Activated T-helper 2 cell treated with anti-CD3 and anti-CD28 coated beads, Interferon-gamma antibody, Interleukin-2, Interleukin-4, amounts not matched to agents 10 μg/mL and 5 μg/mL and 100 μg/mL, durations not matched to agents 14 hours and 24 hours and 36 hours (primary cell): ENCODE results near the gene ARHGAP44. TPM values are rescaled to one million over a fixed set of nuclear protein-coding genes. Genes with fewer than 3 reads are reported as not detected.

ENCODE experiments used
- DNase-seq: peaks from one replicate; pipeline ENCODE4 v3.0.0; 2021; ENCODE audit warnings: low spot score
- H3K27ac Mint-ChIP-seq: one replicate; pipeline ENCODE4 v1.8.0; 2021; ENCODE audit warnings: mixed read lengths
- H3K27me3 Mint-ChIP-seq: one replicate; pipeline ENCODE4 v1.8.0; 2021; ENCODE audit warnings: low read depth, mixed read lengths
- H3K36me3 Mint-ChIP-seq: one replicate; pipeline ENCODE4 v1.8.0; 2021; ENCODE audit warnings: low read depth, mixed read lengths
- H3K4me1 Mint-ChIP-seq: one replicate; pipeline ENCODE4 v1.8.0; 2021; ENCODE audit warnings: low read depth, mixed read lengths
- H3K4me3 Mint-ChIP-seq: one replicate; pipeline ENCODE4 v1.8.0; 2021; ENCODE audit warnings: low read depth, mild to moderate bottlenecking, moderate library complexity, mixed read lengths
- H3K9me3 Mint-ChIP-seq: one replicate; pipeline ENCODE4 v1.8.0; 2021; ENCODE audit warnings: mixed read lengths
- intact Hi-C: fragments of 100-400 bp; cut with micrococcal nuclease; formaldehyde crosslinking; loops from one replicate; pipeline ENCODE4 v1.15.1; 2023
- total RNA-seq: library from RNA; stranded (reverse); gene quantifications from 2 replicates; pipeline ENCODE4 v1.2.3, GENCODE V29; 2022

Gene ARHGAP44
- total RNA-seq, 1 donor from 2014 or later: 0.21 TPM

DNA sequence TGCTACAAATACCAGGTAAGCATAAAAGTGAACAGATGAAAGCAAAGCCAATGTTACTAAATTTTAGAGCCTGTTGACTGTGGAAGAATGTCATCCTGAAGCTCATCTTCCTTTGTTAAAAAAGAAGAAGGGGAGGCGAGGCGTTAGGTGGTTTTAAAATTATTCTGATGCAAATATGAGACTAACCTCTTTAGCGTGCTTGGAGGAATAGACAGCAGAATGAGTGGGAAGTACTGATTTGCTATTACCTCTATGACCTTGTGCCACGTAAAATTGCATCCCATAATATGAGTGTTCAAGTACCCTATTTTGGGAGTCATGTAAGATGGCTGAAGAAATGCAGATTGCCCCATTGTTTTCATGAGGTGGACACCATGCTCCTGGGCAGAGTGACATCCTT is 132.8 kb downstream of the ARHGAP44 start:
- Mint-ChIP-seq H3K27me3 (no peaks in the 10 kb centered on the region), H3K9me3 (peaks cover 10% of the 10 kb centered on the region), H3K27ac (no peak overlapping the region), H3K4me1 (no peaks in the 10 kb centered on the region), H3K36me3 (no peaks in the 10 kb centered on the region), H3K4me3 (no peak overlapping the region)
- intact Hi-C loops: no loop called here
- DNase-seq: no peak

- no peaks in the 10 kb centered on the region for H3K36me3 Mint-ChIP-seq
- H3K4me3 Mint-ChIP-seq: no peak overlapping the region
- H3K9me3 Mint-ChIP-seq: peaks cover 3% of the 10 kb centered on the region
- no peak for DNase-seq
- H3K4me1 Mint-ChIP-seq: no peaks in the 10 kb centered on the region
- no peak overlapping the region for H3K27ac Mint-ChIP-seq
- H3K27me3 Mint-ChIP-seq: no peaks in the 10 kb centered on the region
- intact Hi-C loops: no loop called here
Observed at GRCh38 chr17:12924614-12925013, 135.3 kb downstream of the ARHGAP44 start.

DNA sequence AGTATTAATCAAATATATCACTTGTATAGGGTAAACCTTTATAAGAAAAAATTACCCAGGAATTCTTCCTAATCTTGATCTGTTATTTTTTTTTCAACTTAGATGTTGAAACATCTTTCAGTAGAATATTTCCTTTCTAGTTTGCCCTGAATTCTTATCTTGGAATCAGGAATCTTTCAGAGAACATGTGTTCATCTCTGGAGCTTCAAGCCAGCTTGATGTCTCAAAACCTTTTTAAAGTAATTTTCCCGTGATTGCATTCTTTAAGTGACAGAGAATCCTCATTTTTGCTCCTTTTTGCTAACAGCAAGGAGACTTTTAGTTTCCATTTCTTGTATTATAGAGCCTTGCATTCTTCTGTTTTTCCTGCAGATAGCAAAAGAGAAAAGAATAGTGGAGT is 137.7 kb downstream of the ARHGAP44 start:
- Mint-ChIP-seq H3K27ac (no peak overlapping the region), H3K27me3 (no peaks in the 10 kb centered on the region), H3K36me3 (no peaks in the 10 kb centered on the region), H3K4me3 (no peak overlapping the region), H3K4me1 (no peaks in the 10 kb centered on the region), H3K9me3 (no peaks in the 10 kb centered on the region)
- intact Hi-C loops: no loop called here
- DNase-seq: no peak

DNA sequence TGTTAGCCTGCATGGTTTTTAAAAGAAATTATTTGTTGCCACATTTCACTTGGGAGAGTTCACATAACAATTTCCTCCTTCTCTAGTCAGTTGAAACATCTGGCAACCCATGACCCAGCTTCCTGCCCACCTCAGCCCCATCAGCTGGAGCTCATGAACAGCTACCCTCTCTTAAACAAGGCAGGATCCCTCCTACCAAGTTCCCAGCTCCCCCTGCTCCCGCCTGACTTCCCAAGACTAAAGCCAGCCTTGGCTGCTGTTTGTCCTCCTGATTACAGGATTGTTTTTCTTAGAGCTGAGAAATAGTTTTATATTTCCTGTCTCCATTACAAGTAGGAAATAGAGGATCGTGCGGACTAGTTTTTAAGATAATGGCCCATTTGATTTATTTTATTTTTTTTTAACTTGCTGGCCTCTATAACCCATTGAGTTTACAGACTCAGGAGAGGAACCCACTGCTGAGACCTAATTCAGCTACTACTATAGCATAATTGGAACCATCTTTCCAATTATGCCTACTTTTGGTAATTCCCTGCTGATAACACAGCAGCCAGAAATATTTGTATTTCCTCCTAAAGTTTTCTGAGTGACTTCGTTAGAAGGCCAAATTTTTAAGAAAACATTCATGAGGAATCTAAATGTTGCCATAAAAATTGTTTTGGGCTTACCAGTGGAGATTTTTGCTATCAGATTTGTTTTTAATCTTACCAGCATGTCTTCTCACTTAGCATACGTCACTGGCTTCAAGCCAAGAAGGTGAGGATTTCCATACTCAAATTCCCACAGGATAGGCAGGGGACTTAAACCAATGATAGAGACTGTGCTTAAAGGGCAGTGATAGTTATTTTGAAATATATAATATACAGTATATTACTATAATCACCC is 138.5 kb downstream of the ARHGAP44 start:
- intact Hi-C loops: no loop called here
- Mint-ChIP-seq H3K9me3 (no peaks in the 10 kb centered on the region), H3K36me3 (no peaks in the 10 kb centered on the region), H3K4me3 (no peak overlapping the region), H3K27ac (no peak overlapping the region), H3K4me1 (no peaks in the 10 kb centered on the region), H3K27me3 (no peaks in the 10 kb centered on the region)
- no peak for DNase-seq

DNA sequence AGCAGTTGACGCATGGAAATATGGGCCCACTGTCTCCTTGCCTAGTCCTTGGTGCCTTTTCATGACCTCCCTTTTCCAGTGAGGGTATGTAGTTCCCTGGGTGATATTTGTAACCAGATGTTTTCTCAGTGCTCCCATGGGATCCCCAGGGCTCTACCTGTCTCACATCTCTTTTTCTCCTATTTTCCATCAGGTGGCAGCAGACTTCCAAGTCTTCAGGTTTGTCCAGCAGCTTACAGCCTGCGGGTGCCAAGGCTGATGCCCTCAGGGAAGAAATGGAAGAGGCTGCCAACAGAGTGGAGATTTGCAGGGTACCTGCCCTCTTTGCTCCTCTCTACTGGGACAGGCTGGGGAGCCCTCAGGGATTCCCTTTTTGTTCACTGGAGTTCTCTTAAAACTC is 139.4 kb downstream of the ARHGAP44 start:
- Mint-ChIP-seq H3K4me1 (no peaks in the 10 kb centered on the region), H3K4me3 (no peak overlapping the region), H3K27me3 (no peaks in the 10 kb centered on the region), H3K27ac (no peak overlapping the region), H3K36me3 (no peaks in the 10 kb centered on the region), H3K9me3 (no peaks in the 10 kb centered on the region)
- intact Hi-C loops: no loop called here
- no peak for DNase-seq

DNA sequence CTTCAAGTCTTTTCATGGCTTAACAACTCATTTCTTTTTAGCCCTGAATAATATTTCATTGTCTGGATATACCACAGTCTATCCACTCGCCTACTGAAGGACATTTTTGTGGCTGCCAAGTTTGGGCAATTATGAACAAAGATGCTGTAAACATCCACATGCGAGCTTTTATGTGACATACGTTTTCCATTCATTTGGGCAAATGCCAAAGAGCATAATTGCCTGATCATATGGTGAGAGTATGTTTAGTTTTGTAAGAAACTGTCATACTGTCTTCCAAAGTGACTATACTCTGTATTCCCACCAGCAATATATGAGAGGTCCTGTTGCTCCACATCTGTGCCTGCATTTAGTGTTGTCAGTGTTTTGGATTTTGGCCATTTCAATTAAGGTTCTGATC is 147.2 kb downstream of the ARHGAP44 start:
- Mint-ChIP-seq H3K36me3 (no peaks in the 10 kb centered on the region), H3K27ac (no peak overlapping the region), H3K4me3 (no peak overlapping the region), H3K4me1 (no peaks in the 10 kb centered on the region), H3K27me3 (no peaks in the 10 kb centered on the region), H3K9me3 (no peaks in the 10 kb centered on the region)
- intact Hi-C loops: no loop called here
- no peak for DNase-seq

- Mint-ChIP-seq H3K4me3 (no peak overlapping the region), H3K36me3 (no peaks in the 10 kb centered on the region), H3K27ac (no peak overlapping the region), H3K9me3 (no peaks in the 10 kb centered on the region), H3K4me1 (no peaks in the 10 kb centered on the region), H3K27me3 (no peaks in the 10 kb centered on the region)
- intact Hi-C loops: no loop called here
- DNase-seq: no peak
Observed at GRCh38 chr17:12940699-12941098, 151.4 kb downstream of the ARHGAP44 start.

DNA sequence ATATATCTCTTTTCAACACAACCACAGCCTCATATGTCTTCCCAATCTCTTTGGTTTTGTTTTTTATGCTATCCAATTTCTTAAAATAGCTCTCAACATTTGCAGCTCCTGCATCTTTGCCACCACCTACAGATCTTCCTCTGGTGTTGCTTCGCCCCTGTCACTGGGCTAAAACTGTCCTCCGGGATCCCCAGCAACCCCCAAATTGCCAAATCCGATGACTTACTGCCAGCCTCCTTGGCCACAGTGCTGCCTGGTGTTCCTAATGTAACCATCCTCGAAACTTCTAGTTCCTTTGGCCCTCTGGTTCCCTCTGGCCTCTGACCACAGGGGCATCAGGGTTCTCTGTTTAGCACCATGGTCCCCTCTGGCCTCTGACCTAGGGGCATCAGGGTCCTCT is 157.7 kb downstream of the ARHGAP44 start:
- no peak overlapping the region for H3K27ac Mint-ChIP-seq

DNA sequence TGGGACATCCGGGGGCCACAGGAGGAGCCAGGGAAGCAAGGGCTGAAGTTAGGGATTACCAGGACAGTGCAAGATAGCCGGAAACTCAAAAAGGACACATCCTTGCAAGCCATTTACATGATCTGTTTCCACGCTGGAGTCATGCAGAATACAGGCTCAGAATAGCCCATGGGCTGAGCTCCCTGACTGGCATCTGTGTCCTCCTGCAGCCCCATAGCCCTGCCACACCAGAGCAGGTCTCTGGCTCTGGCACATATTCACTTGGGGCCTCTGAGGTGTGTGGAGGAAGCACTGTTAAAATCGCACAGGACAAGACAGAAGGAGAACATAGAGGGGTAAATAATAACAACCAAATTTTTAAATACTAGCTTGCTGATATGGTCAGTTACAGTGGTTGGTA is 162.7 kb downstream of the ARHGAP44 start:
- Mint-ChIP-seq H3K27ac (no peak overlapping the region), H3K9me3 (no peaks in the 10 kb centered on the region), H3K36me3 (no peaks in the 10 kb centered on the region), H3K4me1 (no peaks in the 10 kb centered on the region), H3K4me3 (no peak overlapping the region), H3K27me3 (no peaks in the 10 kb centered on the region)
- intact Hi-C loops: no loop called here
- no peak for DNase-seq

More for the DNA sequence above, 157.7 kb downstream of the ARHGAP44 start:
- H3K27me3 Mint-ChIP-seq: no peaks in the 10 kb centered on the region
- intact Hi-C loops: no loop called here
- DNase-seq: no peak
- H3K9me3 Mint-ChIP-seq: no peaks in the 10 kb centered on the region
- H3K4me3 Mint-ChIP-seq: no peak overlapping the region
- no peaks in the 10 kb centered on the region for H3K36me3 Mint-ChIP-seq
- no peaks in the 10 kb centered on the region for H3K4me1 Mint-ChIP-seq

DNA sequence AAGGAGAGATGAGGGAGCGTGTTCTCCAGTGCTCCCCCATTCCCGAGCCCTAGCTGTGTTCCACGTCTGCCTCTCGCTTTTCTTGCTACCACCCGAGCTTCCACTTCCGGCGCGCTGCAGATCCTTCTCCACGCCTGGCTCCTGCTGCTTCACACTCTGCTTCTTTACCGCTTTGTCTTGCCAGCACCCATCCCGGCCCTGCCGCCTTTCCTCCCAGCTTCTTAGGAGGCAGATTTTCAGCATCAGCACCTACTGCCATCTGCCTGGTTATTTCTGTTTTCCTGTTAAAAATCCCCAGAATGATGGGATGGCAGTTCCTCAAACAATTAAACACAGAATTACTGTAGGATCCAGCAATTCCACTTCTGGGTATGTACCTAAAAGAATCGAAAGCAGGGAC is 163.9 kb downstream of the ARHGAP44 start:
- no peaks in the 10 kb centered on the region for H3K27me3 Mint-ChIP-seq
- intact Hi-C loops: no loop called here

GRCh38 chr17:12955521-12955920 is 166.2 kb downstream of the ARHGAP44 start:
- no peaks in the 10 kb centered on the region for H3K9me3 Mint-ChIP-seq
- no peaks in the 10 kb centered on the region for H3K36me3 Mint-ChIP-seq
- H3K27ac Mint-ChIP-seq: no peak overlapping the region
- H3K4me3 Mint-ChIP-seq: no peak overlapping the region
- H3K27me3 Mint-ChIP-seq: no peaks in the 10 kb centered on the region
- no peaks in the 10 kb centered on the region for H3K4me1 Mint-ChIP-seq
- intact Hi-C loops: no loop called here
- DNase-seq: no peak

More for the DNA sequence above, 163.9 kb downstream of the ARHGAP44 start:
- H3K4me1 Mint-ChIP-seq: no peaks in the 10 kb centered on the region
- H3K36me3 Mint-ChIP-seq: no peaks in the 10 kb centered on the region
- no peaks in the 10 kb centered on the region for H3K9me3 Mint-ChIP-seq
- H3K4me3 Mint-ChIP-seq: no peak overlapping the region
- no peak overlapping the region for H3K27ac Mint-ChIP-seq
- no peak for DNase-seq

- Mint-ChIP-seq H3K9me3 (no peaks in the 10 kb centered on the region), H3K27me3 (no peaks in the 10 kb centered on the region), H3K4me1 (no peaks in the 10 kb centered on the region), H3K36me3 (no peaks in the 10 kb centered on the region), H3K27ac (no peak overlapping the region), H3K4me3 (no peak overlapping the region)
- DNase-seq: no peak
- intact Hi-C loops: no loop called here
Observed at GRCh38 chr17:12958786-12959185, 169.5 kb downstream of the ARHGAP44 start.

GRCh38 chr17:12959441-12959840 is 170.1 kb downstream of the ARHGAP44 start:
- no peak overlapping the region for H3K4me3 Mint-ChIP-seq
- no peaks in the 10 kb centered on the region for H3K27me3 Mint-ChIP-seq
- DNase-seq: no peak
- H3K27ac Mint-ChIP-seq: no peak overlapping the region
- intact Hi-C loops: no loop called here
- no peaks in the 10 kb centered on the region for H3K36me3 Mint-ChIP-seq
- no peaks in the 10 kb centered on the region for H3K4me1 Mint-ChIP-seq
- H3K9me3 Mint-ChIP-seq: no peaks in the 10 kb centered on the region
